DND-41 (cell line): ENCODE measurements around the gene OPN5.

Experiments used
- ATAC-seq: fragments of 200-7000 bp; cut with Tn5 transposase; 3 replicates; pipeline ENCODE4 v1.9.1; 2021; ENCODE audit warnings: low read depth; ENCODE audit not compliant: insufficient read depth
- DNase-seq: peaks from one replicate; pipeline ENCODE4 v3.0.0-alpha.2; 2020
- H2AFZ ChIP-seq: 2 replicates; pipeline ENCODE4 v1.6.0; 2012; ENCODE audit warnings: low read depth, low read length
- H3K27ac ChIP-seq: 2 replicates; pipeline ENCODE4 v1.5.1; 2012; ENCODE audit warnings: low read length, inconsistent platforms
- H3K27me3 ChIP-seq: fragments of 200-600 bp; sonication (generic); 2 replicates; pipeline ENCODE4 v1.6.0; 2012; ENCODE audit warnings: low read length, mild to moderate bottlenecking, inconsistent platforms; ENCODE audit not compliant: insufficient read depth, poor library complexity
- H3K36me3 ChIP-seq: 2 replicates; pipeline ENCODE4 v1.5.1; 2012; ENCODE audit warnings: low read length, inconsistent platforms; ENCODE audit not compliant: insufficient read depth
- H3K4me1 ChIP-seq: 2 replicates; pipeline ENCODE4 v1.5.1; 2012; ENCODE audit warnings: mild to moderate bottlenecking, low read length; ENCODE audit not compliant: insufficient read depth
- H3K4me2 ChIP-seq: 2 replicates; pipeline ENCODE4 v1.6.0; 2012; ENCODE audit warnings: mild to moderate bottlenecking, moderate library complexity, low read length, inconsistent platforms; ENCODE audit not compliant: insufficient read depth
- H3K4me3 ChIP-seq, 2 experiments: fragments of 200-600 bp in 1 of 2; shearing (Covaris generic) in 1 of 2; 2 replicates each; pipeline ENCODE4 v1.5.1; 2012 to 2016; ENCODE audit warnings: inconsistent platforms in 2 of 2, low read length in 2 of 2, mild to moderate bottlenecking in 2 of 2, low read depth in 1 of 2, moderate library complexity in 1 of 2
- H3K79me2 ChIP-seq: 2 replicates; pipeline ENCODE4 v1.6.0; 2012; ENCODE audit warnings: low read length, inconsistent platforms; ENCODE audit not compliant: insufficient read depth
- H3K9ac ChIP-seq: 2 replicates; pipeline ENCODE4 v1.6.0; 2012; ENCODE audit warnings: low read depth, mild to moderate bottlenecking, inconsistent platforms, low read length, moderate library complexity
- H3K9me3 ChIP-seq: 2 replicates; pipeline ENCODE4 v1.5.1; 2012; ENCODE audit warnings: low read length, moderate library complexity, mild to moderate bottlenecking, inconsistent platforms; ENCODE audit not compliant: insufficient read depth, severe bottlenecking
- H4K20me1 ChIP-seq: 2 replicates; pipeline ENCODE4 v1.6.0; 2012; ENCODE audit warnings: low read length; ENCODE audit not compliant: insufficient read depth
- CTCF ChIP-seq: IDR thresholded peaks from 2 replicates; pipeline ENCODE4 v1.5.1; 2012; ENCODE audit warnings: borderline replicate concordance, low read length, moderate library complexity, mild to moderate bottlenecking; ENCODE audit not compliant: poor library complexity, severe bottlenecking; ENCODE audit errors: extremely low read depth
- EZH2 ChIP-seq: IDR thresholded peaks from 3 replicates; pipeline ENCODE4 v1.6.1; 2012; ENCODE audit warnings: borderline replicate concordance, low read depth, mild to moderate bottlenecking, moderate library complexity, low read length, inconsistent platforms; ENCODE audit not compliant: severe bottlenecking

The OPN5 gene

GRCh38 chr6:47865206-47865605 lies 83.4 kb downstream of the OPN5 start:
- TF ChIP-seq EZH2 (no peak), CTCF (no peak)
- no peaks in the 10 kb centered on the region for H3K4me1 ChIP-seq
- DNase-seq, result no peak

GRCh38 chr6:47875593-47875992 lies 93.8 kb downstream of the OPN5 start:
- Histone ChIP-seq H3K9ac (no peak overlapping the region), H2AFZ (no peak overlapping the region), H3K27ac (no peak overlapping the region), H3K36me3 (no peaks in the 10 kb centered on the region), H3K4me3 (no peak overlapping the region), H3K4me1 (no peaks in the 10 kb centered on the region), H3K4me2 (no peak overlapping the region), H4K20me1 (no peaks in the 10 kb centered on the region), H3K79me2 (no peaks in the 10 kb centered on the region), H3K9me3 (no peaks in the 10 kb centered on the region), H3K27me3 (no peaks in the 10 kb centered on the region)
- ATAC-seq (no peak), DNase-seq (no peak)
- TF ChIP-seq CTCF, result no peak
- TF ChIP-seq EZH2, result no peak

More at GRCh38 chr6:47865206-47865605, 83.4 kb downstream of the OPN5 start:
- Histone ChIP-seq H2AFZ (no peak overlapping the region), H4K20me1 (no peaks in the 10 kb centered on the region), H3K27ac (no peak overlapping the region), H3K4me3 (no peak overlapping the region), H3K4me2 (no peak overlapping the region), H3K79me2 (no peaks in the 10 kb centered on the region), H3K36me3 (no peaks in the 10 kb centered on the region), H3K9me3 (no peaks in the 10 kb centered on the region), H3K27me3 (no peaks in the 10 kb centered on the region), H3K9ac (no peak overlapping the region)
- ATAC-seq, result no peak
